Upper lobe of left lung (tissue), 6 donors: ENCODE results near the gene USP13. TPM values are rescaled to one million over a fixed set of nuclear protein-coding genes. Genes with fewer than 3 reads are reported as not detected.

Experiments
- ATAC-seq, 2 donors: fragments of 200-7000 bp; cut with Tn5 transposase; one replicate each; pipeline ENCODE4 v1.9.1; 2022; ENCODE audit warnings: mild to moderate bottlenecking in 2 of 2, moderate library complexity in 2 of 2; ENCODE audit not compliant: low FRiP score in 2 of 2
- DNase-seq, 2 donors: peaks; one replicate each; pipeline ENCODE4 v3.0.0-alpha.2; 2019 to 2020
- H3K27ac ChIP-seq, 4 donors: fragments of 200-600 bp; sonication (generic); one replicate each; pipeline ENCODE4 v1.5.1; 2016 to 2019
- H3K27me3 ChIP-seq, 4 donors: fragments of 200-600 bp; sonication (generic); one replicate each; pipeline ENCODE4 v1.5.1; 2017 to 2019
- H3K36me3 ChIP-seq, 4 donors: fragments of 200-600 bp; sonication (generic); one replicate each; pipeline ENCODE4 v1.5.1; 2016 to 2019
- H3K4me1 ChIP-seq, 4 donors: fragments of 200-600 bp; sonication (generic); one replicate each; pipeline ENCODE4 v1.5.1; 2018 to 2019
- H3K4me3 ChIP-seq, 4 donors: fragments of 200-600 bp; sonication (generic); one replicate each; pipeline ENCODE4 v1.5.1; 2017 to 2019; ENCODE audit warnings: mild to moderate bottlenecking in 2 of 4, moderate library complexity in 1 of 4
- H3K9me3 ChIP-seq, 4 donors: fragments of 200-600 bp; sonication (generic); one replicate each; pipeline ENCODE4 v1.5.1; 2018 to 2019
- EP300 ChIP-seq, 4 donors: sonication (generic); formaldehyde crosslinking; IDR thresholded peaks; one replicate each; pipeline ENCODE4 v1.5.1; 2017; ENCODE audit warnings: antibody characterized with exemption in 4 of 4, control low read depth in 2 of 4
- POLR2A ChIP-seq, 4 donors: fragments of 450-650 bp; IDR thresholded peaks; one replicate each; pipeline ENCODE4 v1.5.1; 2016 to 2017; ENCODE audit warnings: antibody characterized with exemption in 4 of 4, mild to moderate bottlenecking in 2 of 4
- POLR2AphosphoS5 ChIP-seq, 2 donors: sonication (generic); formaldehyde crosslinking; IDR thresholded peaks; one replicate each; pipeline ENCODE4 v1.5.1; 2017; ENCODE audit warnings: antibody characterized with exemption in 2 of 2
- WGBS, 2 donors: methylation state at CpG; one replicate each; pipeline ENCODE4 v1.1.5; 2017 to 2018; 5-methylcytosine and 5-hydroxymethylcytosine counted together
- total RNA-seq, 6 donors: library from RNA; depleted of rRNA in 4 of 6; stranded (reverse); fragments of >200 nt in 4 of 6; gene quantifications; one replicate each; pipeline versions ENCODE4 v1.1.0 to v1.2.1, GENCODE V29; 2016 to 2021
- TF ChIP-seq, protein P1 (sequence below), 6 experiments: fragments of 450-650 bp in 4 of 6; fragments of 200-600 bp in 2 of 6; sonication (generic) in 2 of 6; IDR thresholded peaks; one replicate each; pipeline ENCODE4 v1.5.1; 2016 to 2019; ENCODE audit warnings: antibody characterized with exemption in 6 of 6
- donor health status: DM: no; HTN: no; CAD: no; lungs with moderate emphysema.
- donor health status: DM: no; HTN: yes; CAD: no; lungs with severe emphysema.

USP13 gene
- total RNA-seq, 6 donors from 2014 or later = 14.4 to 34.6 (median 27.8) TPM

DNA sequence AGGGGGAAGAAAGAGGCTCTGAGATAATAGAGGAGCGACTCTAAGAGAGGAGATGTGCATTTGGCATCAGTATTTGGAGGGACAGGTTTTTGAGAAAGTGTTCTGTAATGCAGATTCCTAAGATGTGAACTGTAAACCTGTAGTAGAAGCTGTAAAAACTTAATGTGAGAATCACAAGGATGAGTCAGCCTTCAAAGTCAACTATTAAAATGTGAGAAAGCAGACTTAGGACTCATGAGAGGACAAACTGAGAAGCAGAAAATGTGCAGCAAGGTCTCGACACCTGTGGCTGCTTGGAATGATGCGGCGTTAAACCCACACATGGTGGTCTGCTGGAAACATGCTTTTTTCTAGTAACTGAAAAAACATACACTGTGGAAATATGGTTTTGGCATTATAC lies 36.0 kb downstream of the USP13 start:
- no peaks in the 10 kb centered on the region for H3K27me3 ChIP-seq
- 78 to 93% methylated on average over 4 of the region's 4 CpGs for WGBS, 2 donors
- H3K4me3 ChIP-seq = no peak overlapping the region
- H3K9me3 ChIP-seq = no peaks in the 10 kb centered on the region
- H3K36me3 ChIP-seq = peaks cover 0 to 4% (median 0%) of the 10 kb centered on the region in 4 donors
- TF ChIP-seq EP300 (IDR thresholded peaks at IDR 0.05) (no peak), POLR2A (IDR thresholded peaks at IDR 0.05) (no peak), POLR2AphosphoS5 (IDR thresholded peaks at IDR 0.05) (no peak)
- TF ChIP-seq, protein P1, sequence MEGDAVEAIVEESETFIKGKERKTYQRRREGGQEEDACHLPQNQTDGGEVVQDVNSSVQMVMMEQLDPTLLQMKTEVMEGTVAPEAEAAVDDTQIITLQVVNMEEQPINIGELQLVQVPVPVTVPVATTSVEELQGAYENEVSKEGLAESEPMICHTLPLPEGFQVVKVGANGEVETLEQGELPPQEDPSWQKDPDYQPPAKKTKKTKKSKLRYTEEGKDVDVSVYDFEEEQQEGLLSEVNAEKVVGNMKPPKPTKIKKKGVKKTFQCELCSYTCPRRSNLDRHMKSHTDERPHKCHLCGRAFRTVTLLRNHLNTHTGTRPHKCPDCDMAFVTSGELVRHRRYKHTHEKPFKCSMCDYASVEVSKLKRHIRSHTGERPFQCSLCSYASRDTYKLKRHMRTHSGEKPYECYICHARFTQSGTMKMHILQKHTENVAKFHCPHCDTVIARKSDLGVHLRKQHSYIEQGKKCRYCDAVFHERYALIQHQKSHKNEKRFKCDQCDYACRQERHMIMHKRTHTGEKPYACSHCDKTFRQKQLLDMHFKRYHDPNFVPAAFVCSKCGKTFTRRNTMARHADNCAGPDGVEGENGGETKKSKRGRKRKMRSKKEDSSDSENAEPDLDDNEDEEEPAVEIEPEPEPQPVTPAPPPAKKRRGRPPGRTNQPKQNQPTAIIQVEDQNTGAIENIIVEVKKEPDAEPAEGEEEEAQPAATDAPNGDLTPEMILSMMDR (IDR thresholded peaks at IDR 0.05) = no peak
- H3K4me1 ChIP-seq = no peaks in the 10 kb centered on the region
- no peak for DNase-seq
- no peak for ATAC-seq
- H3K27ac ChIP-seq = no peak overlapping the region

- Histone ChIP-seq H3K4me3 (no peak overlapping the region), H3K4me1 (no peaks in the 10 kb centered on the region), H3K27ac (no peak overlapping the region), H3K27me3 (no peaks in the 10 kb centered on the region), H3K36me3 (peaks cover 0 to 4% (median 0%) of the 10 kb centered on the region in 4 donors), H3K9me3 (no peaks in the 10 kb centered on the region)
- DNase-seq = no peak
- ATAC-seq = no peak
- TF ChIP-seq, protein P1 (IDR thresholded peaks at IDR 0.05) = no peak
- TF ChIP-seq POLR2AphosphoS5 (IDR thresholded peaks at IDR 0.05) = no peak
- no peak for TF ChIP-seq POLR2A (IDR thresholded peaks at IDR 0.05)
- no peak for TF ChIP-seq EP300 (IDR thresholded peaks at IDR 0.05)
- 93 to 96% methylated on average over 6 of the region's 6 CpGs for WGBS, 2 donors
These were observed 41.9 kb downstream of the USP13 start for GRCh38 chr3:179694731-179695130.

DNA sequence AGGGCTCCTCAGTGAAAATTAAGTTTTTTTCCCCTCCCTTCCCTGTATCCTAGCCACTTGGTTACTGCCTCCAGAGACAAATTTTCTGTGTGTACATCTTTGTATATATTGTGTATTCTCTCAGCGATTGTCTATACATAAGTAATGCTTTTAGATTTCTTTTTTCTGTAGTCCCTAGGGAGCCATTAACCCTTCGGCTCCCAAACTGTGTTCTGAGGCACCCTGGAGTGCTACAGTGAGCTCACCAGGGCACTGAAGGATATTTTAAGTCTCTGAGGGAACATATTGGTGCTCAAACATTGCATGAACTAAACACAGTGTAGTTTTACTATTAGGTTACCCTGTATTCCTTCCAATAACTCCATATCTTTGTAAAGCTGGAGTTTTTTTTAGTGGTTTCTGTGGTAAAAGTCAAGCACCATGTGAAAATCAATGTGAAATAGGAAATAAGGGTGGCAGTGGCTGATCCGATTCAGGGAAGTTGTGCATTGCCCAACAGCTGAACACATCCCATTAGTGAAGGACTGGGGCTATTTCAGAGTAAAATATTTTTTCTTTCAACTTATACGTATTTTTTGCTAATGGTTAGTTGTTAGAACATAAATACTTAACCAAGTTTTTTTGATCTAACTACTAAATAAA lies 43.0 kb downstream of the USP13 start:
- H3K4me1 ChIP-seq = no peaks in the 10 kb centered on the region
- no peaks in the 10 kb centered on the region for H3K27me3 ChIP-seq
- no peak overlapping the region for H3K4me3 ChIP-seq
- H3K27ac ChIP-seq = no peak overlapping the region
- TF ChIP-seq EP300 (IDR thresholded peaks at IDR 0.05) = no peak
- TF ChIP-seq, protein P1 (IDR thresholded peaks at IDR 0.05) = no peak
- no peak for TF ChIP-seq POLR2AphosphoS5 (IDR thresholded peaks at IDR 0.05)
- TF ChIP-seq POLR2A (IDR thresholded peaks at IDR 0.05) = no peak
- ATAC-seq = no peak
- H3K36me3 ChIP-seq = peaks cover 0 to under 1% (median 0%) of the 10 kb centered on the region in 4 donors
- 64 to 68% methylated on average over 4 of the region's 4 CpGs for WGBS, 2 donors
- no peaks in the 10 kb centered on the region for H3K9me3 ChIP-seq
- no peak for DNase-seq

GRCh38 chr3:179697736-179698332 lies 45.0 kb downstream of the USP13 start:
- no peak for DNase-seq
- Histone ChIP-seq H3K4me1 (no peaks in the 10 kb centered on the region), H3K36me3 (no peaks in the 10 kb centered on the region), H3K4me3 (no peak overlapping the region), H3K9me3 (no peaks in the 10 kb centered on the region), H3K27me3 (no peaks in the 10 kb centered on the region), H3K27ac (no peak overlapping the region)
- TF ChIP-seq EP300 (IDR thresholded peaks at IDR 0.05) = no peak
- TF ChIP-seq POLR2A (IDR thresholded peaks at IDR 0.05) = no peak
- ATAC-seq = no peak
- 81 to 88% methylated on average over 2 of the region's 2 CpGs for WGBS, 2 donors

DNA sequence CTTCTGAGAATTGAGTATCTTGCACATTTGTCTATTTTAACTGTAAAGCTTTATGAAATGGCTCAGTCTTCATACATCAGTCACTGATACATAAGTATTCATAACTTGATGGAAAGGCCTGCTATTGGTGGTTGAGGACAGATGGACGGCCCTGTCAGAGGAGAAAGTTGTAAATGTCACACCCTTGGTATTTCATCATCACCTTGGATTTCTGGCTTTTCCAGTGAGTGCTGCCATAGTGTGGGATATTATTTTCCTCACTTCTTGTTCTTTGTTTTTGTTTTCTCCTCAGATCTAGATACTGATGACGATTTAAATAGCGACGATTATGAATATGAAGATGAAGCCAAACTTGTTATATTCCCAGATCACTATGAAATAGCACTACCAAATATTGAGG lies 47.9 kb downstream of the USP13 start:
- DNase-seq = no peak
- WGBS, 2 donors = 94 to 96% methylated on average over 4 of the region's 4 CpGs
- Histone ChIP-seq H3K9me3 (no peaks in the 10 kb centered on the region), H3K27me3 (no peaks in the 10 kb centered on the region), H3K4me1 (no peaks in the 10 kb centered on the region), H3K36me3 (no peaks in the 10 kb centered on the region), H3K4me3 (no peak overlapping the region), H3K27ac (no peak overlapping the region)
- ATAC-seq = no peak
- no peak for TF ChIP-seq EP300 (IDR thresholded peaks at IDR 0.05)
- TF ChIP-seq, protein P1 (IDR thresholded peaks at IDR 0.05) = no peak
- no peak for TF ChIP-seq POLR2AphosphoS5 (IDR thresholded peaks at IDR 0.05)
- no peak for TF ChIP-seq POLR2A (IDR thresholded peaks at IDR 0.05)
